Cardiac muscle cell (in vitro differentiated cells and primary cell): ENCODE data around the gene TMEM39A. TPM values are rescaled to one million over a fixed set of nuclear protein-coding genes. Genes with fewer than 3 reads are reported as not detected.

Source experiments
- polyA plus RNA-seq: library from polyadenylated mRNA; unstranded; fragments of >200 nt; fragmentation: Nextera tagmentation; extraction: Ambion mirVana; gene quantifications from 2 replicates; pipeline ENCODE4 v1.2.1, GENCODE V29; 2016
- total RNA-seq: library from RNA; depleted of rRNA; stranded (reverse); fragments of >200 nt; gene quantifications from 2 replicates; pipeline ENCODE4 v1.2.3, GENCODE V29; 2016

The TMEM39A gene
- total and polyA plus RNA-seq, 2 experiments from 2014 or later, result 21.5 to 48.8 TPM

Other genes starting within 250 kb of the TMEM39A start
- gene B4GALT4, start 222.7 kb downstream of the TMEM39A start, total RNA-seq, result 34.0 and 36.3 TPM in 2 replicates
- 45.4 and 51.0 TPM in 2 replicates for gene B4GALT4, start 222.7 kb downstream of the TMEM39A start, polyA plus RNA-seq
- 59.9 and 60.6 TPM in 2 replicates for gene ARHGAP31, start 169.2 kb downstream of the TMEM39A start, total RNA-seq
- gene ARHGAP31, start 169.2 kb downstream of the TMEM39A start, polyA plus RNA-seq, result 23.9 and 28.0 TPM in 2 replicates
- gene POGLUT1, start 5.3 kb upstream of the TMEM39A start, total RNA-seq, result 11.0 and 12.5 TPM in 2 replicates
- 19.2 and 22.1 TPM in 2 replicates for gene POGLUT1, start 5.3 kb upstream of the TMEM39A start, polyA plus RNA-seq
- gene TIMMDC1, start 34.9 kb upstream of the TMEM39A start, total RNA-seq, result 106 and 110 TPM in 2 replicates
- 256 and 308 TPM in 2 replicates for gene TIMMDC1, start 34.9 kb upstream of the TMEM39A start, polyA plus RNA-seq
- gene CD80, start 96.0 kb upstream of the TMEM39A start, total RNA-seq, result 0.28 and 0.39 TPM in 2 replicates
- gene CD80, start 96.0 kb upstream of the TMEM39A start, polyA plus RNA-seq, result not detected in 2 replicates
- 2.7 and 3.6 TPM in 2 replicates for gene ADPRH, start 115.9 kb upstream of the TMEM39A start, total RNA-seq
- 4.8 and 5.6 TPM in 2 replicates for gene ADPRH, start 115.9 kb upstream of the TMEM39A start, polyA plus RNA-seq
- 0.07 TPM in 1 of 2 replicates, not detected in the other for gene PLA1A, start 134.3 kb upstream of the TMEM39A start, total RNA-seq
- gene PLA1A, start 134.3 kb upstream of the TMEM39A start, polyA plus RNA-seq, result 0.07 and 0.14 TPM in 2 replicates
- 180 and 214 TPM in 2 replicates for gene POPDC2, start 197.0 kb upstream of the TMEM39A start, total RNA-seq
- gene POPDC2, start 197.0 kb upstream of the TMEM39A start, polyA plus RNA-seq, result 68.0 and 107 TPM in 2 replicates
- 45.5 and 56.8 TPM in 2 replicates for gene COX17, start 213.8 kb upstream of the TMEM39A start, total RNA-seq
- 146 and 174 TPM in 2 replicates for gene COX17, start 213.8 kb upstream of the TMEM39A start, polyA plus RNA-seq
- gene CFAP91, start 239.4 kb upstream of the TMEM39A start, total RNA-seq, result 0.53 and 0.92 TPM in 2 replicates
- 1.4 and 3.4 TPM in 2 replicates for gene CFAP91, start 239.4 kb upstream of the TMEM39A start, polyA plus RNA-seq